H1 (cell line): Measurements from ENCODE around the gene EPB41L1. TPM values are rescaled to one million over a fixed set of nuclear protein-coding genes. Genes with fewer than 3 reads are reported as not detected.

ENCODE experiments used
- CTCF ChIA-PET: fragments of 300-600 bp; sonication (Branson Sonifier 250); formaldehyde crosslinking; loops from one replicate; lab custom pipeline; 2021; ENCODE audit not compliant: partially characterized antibody; lab: Charles Lee
- POLR2A ChIA-PET: fragments of 300-600 bp; sonication (Branson Sonifier 250); formaldehyde crosslinking; loops from one replicate; lab custom pipeline; 2021; ENCODE audit warnings: inconsistent platforms; ENCODE audit not compliant: partially characterized antibody; lab: Charles Lee
- DNase-seq, 2 experiments: peaks; one replicate each; pipeline versions ENCODE4 v3.0.0 to v3.0.0-alpha.2; 2010 to 2022; ENCODE audit warnings: low spot score in 2 of 2, low read depth in 1 of 2, mixed read lengths in 1 of 2
- FAIRE-seq: peaks from 2 replicates; lab custom pipeline; 2011; peaks lifted over from hg19 to GRCh38; lab: Jason Lieb, UNC
- H2AFZ ChIP-seq: 2 replicates; pipeline ENCODE4 v1.8.1; 2012; ENCODE audit warnings: low read length, inconsistent platforms
- H2AK5ac ChIP-seq: 2 replicates; pipeline ENCODE4 v1.6.1; 2013; ENCODE audit warnings: low read depth, low read length
- H2BK120ac ChIP-seq: replicated peaks from 2 replicates; pipeline ENCODE3; 2013; ENCODE audit warnings: low read depth, low read length, inconsistent platforms
- H2BK12ac ChIP-seq: 2 replicates; pipeline ENCODE4 v1.6.1; 2013; ENCODE audit warnings: low read depth, low read length
- H2BK15ac ChIP-seq: 2 replicates; pipeline ENCODE4 v1.6.1; 2013; ENCODE audit warnings: low read length
- H2BK20ac ChIP-seq: 2 replicates; pipeline ENCODE4 v1.6.1; 2013; ENCODE audit warnings: low read length
- H2BK5ac ChIP-seq: 2 replicates; pipeline ENCODE4 v1.6.1; 2013; ENCODE audit warnings: low read depth, low read length
- H3K14ac ChIP-seq: 2 replicates; pipeline ENCODE4 v1.6.1; 2013; ENCODE audit warnings: inconsistent platforms; ENCODE audit not compliant: insufficient read length
- H3K18ac ChIP-seq: 2 replicates; pipeline ENCODE4 v1.6.1; 2013; ENCODE audit warnings: low read length; ENCODE audit errors: extremely low read depth
- H3K23ac ChIP-seq: 2 replicates; pipeline ENCODE4 v1.6.1; 2013; ENCODE audit warnings: inconsistent platforms; ENCODE audit not compliant: insufficient read length
- H3K23me2 ChIP-seq: 2 replicates; pipeline ENCODE4 v1.6.1; 2013; ENCODE audit warnings: low read depth, low read length
- H3K27ac ChIP-seq: 2 replicates; pipeline ENCODE4 v1.6.1; 2011; ENCODE audit warnings: low read depth, low read length, inconsistent platforms
- H3K27me3 ChIP-seq, 4 experiments: replicated peaks in 1 of 4; 1 replicate in 1 of 4; 2 replicates in 3 of 4; pipeline versions ENCODE4 v1.6.1 to v1.8.1; 2011 to 2013; ENCODE audit warnings: low read length in 3 of 4, mild to moderate bottlenecking in 3 of 4, inconsistent platforms in 2 of 4, mixed read lengths in 2 of 4, moderate library complexity in 1 of 4; ENCODE audit not compliant: control insufficient read depth in 3 of 4, insufficient read depth in 3 of 4; ENCODE audit errors: extremely low read depth in 1 of 4
- H3K36me3 ChIP-seq, 4 experiments: 2 replicates each; pipeline versions ENCODE4 v1.6.1 to v1.8.1; 2011 to 2013; ENCODE audit warnings: mild to moderate bottlenecking in 4 of 4, low read length in 3 of 4, moderate library complexity in 2 of 4, control low read depth in 1 of 4, inconsistent platforms in 1 of 4; ENCODE audit not compliant: insufficient read depth in 4 of 4, control insufficient read depth in 2 of 4
- H3K4ac ChIP-seq: replicated peaks from 2 replicates; pipeline ENCODE3; 2013; ENCODE audit warnings: low read length, low read depth, mixed read lengths, inconsistent platforms; ENCODE audit not compliant: insufficient read length
- H3K4me1 ChIP-seq, 4 experiments: replicated peaks in 1 of 4; 1 replicate in 1 of 4; 2 replicates in 3 of 4; pipeline versions ENCODE4 v1.6.1 to v1.8.1; 2011 to 2013; ENCODE audit warnings: low read length in 3 of 4, inconsistent platforms in 2 of 4, mixed read lengths in 1 of 4; ENCODE audit not compliant: insufficient read depth in 4 of 4, control insufficient read depth in 3 of 4
- H3K4me2 ChIP-seq, 2 experiments: 2 replicates each; pipeline versions ENCODE4 v1.6.1 to v1.8.1; 2011 to 2013; ENCODE audit warnings: low read depth in 2 of 2, low read length in 2 of 2, control low read depth in 1 of 2, inconsistent platforms in 1 of 2, mild to moderate bottlenecking in 1 of 2; ENCODE audit not compliant: insufficient read depth in 1 of 2
- H3K4me3 ChIP-seq, 4 experiments: fragments of 200-600, 300-600 bp in 1 of 4; sonication (generic), shearing (Covaris generic), sonication (Bioruptor Twin) in 1 of 4; 2 replicates each; pipeline versions ENCODE4 v1.5.1 to v1.8.1; 2011 to 2016; ENCODE audit warnings: low read length in 4 of 4, low read depth in 3 of 4, control low read depth in 2 of 4, inconsistent platforms in 2 of 4, mild to moderate bottlenecking in 2 of 4, mixed read lengths in 1 of 4, moderate library complexity in 1 of 4; ENCODE audit not compliant: insufficient read depth in 2 of 4; ENCODE audit errors: extremely low read depth in 1 of 4
- H3K56ac ChIP-seq: replicated peaks from 2 replicates; pipeline ENCODE3; 2013; ENCODE audit warnings: low read depth, mild to moderate bottlenecking, mixed read lengths, low read length, inconsistent platforms; ENCODE audit not compliant: insufficient read length
- H3K79me1 ChIP-seq: 2 replicates; pipeline ENCODE4 v1.6.1; 2013; ENCODE audit warnings: low read depth, low read length, control low read depth
- H3K79me2 ChIP-seq, 2 experiments: 2 replicates each; pipeline versions ENCODE4 v1.6.1 to v1.8.1; 2012 to 2013; ENCODE audit warnings: low read length in 2 of 2, mild to moderate bottlenecking in 2 of 2, inconsistent platforms in 1 of 2; ENCODE audit not compliant: insufficient read depth in 2 of 2, control insufficient read depth in 1 of 2
- H3K9ac ChIP-seq, 4 experiments: replicated peaks in 1 of 4; 1 replicate in 1 of 4; 2 replicates in 3 of 4; pipeline versions ENCODE4 v1.6.1 to v1.8.1; 2011 to 2013; ENCODE audit warnings: low read depth in 3 of 4, low read length in 3 of 4, control low read depth in 2 of 4, mild to moderate bottlenecking in 2 of 4, moderate library complexity in 2 of 4, inconsistent platforms in 1 of 4; ENCODE audit errors: extremely low read depth in 1 of 4
- H3K9me3 ChIP-seq, 2 experiments: 2 replicates each; pipeline versions ENCODE4 v1.6.1 to v1.8.1; 2012 to 2013; ENCODE audit warnings: mild to moderate bottlenecking in 2 of 2, moderate library complexity in 2 of 2, control low read depth in 1 of 2, inconsistent platforms in 1 of 2, low read depth in 1 of 2, low read length in 1 of 2, mixed read lengths in 1 of 2; ENCODE audit not compliant: insufficient read depth in 2 of 2
- H4K20me1 ChIP-seq, 2 experiments: replicated peaks in 1 of 2; 2 replicates each; pipeline versions ENCODE3 to v1.8.1; 2011 to 2013; ENCODE audit warnings: inconsistent platforms in 2 of 2, low read length in 2 of 2, mild to moderate bottlenecking in 1 of 2; ENCODE audit not compliant: insufficient read depth in 2 of 2, control insufficient read depth in 1 of 2
- H4K5ac ChIP-seq: 2 replicates; pipeline ENCODE4 v1.6.1; 2013; ENCODE audit warnings: low read length, low read depth, mixed read lengths, inconsistent platforms; ENCODE audit not compliant: insufficient read length
- H4K8ac ChIP-seq: 2 replicates; pipeline ENCODE4 v1.8.0; 2013; ENCODE audit warnings: mild to moderate bottlenecking, moderate library complexity, low read length, inconsistent platforms; ENCODE audit not compliant: insufficient read depth; ENCODE audit errors: extremely low read depth
- H4K91ac ChIP-seq: replicated peaks from 2 replicates; pipeline ENCODE3; 2013; ENCODE audit warnings: low read length, mixed read lengths, inconsistent platforms; ENCODE audit not compliant: insufficient read length
- BACH1 ChIP-seq: IDR thresholded peaks from 2 replicates; pipeline ENCODE4 v1.6.1; 2012; ENCODE audit warnings: low read length, improper control_type of control experiment
- BRCA1 ChIP-seq: IDR thresholded peaks from 2 replicates; pipeline ENCODE4 v1.6.1; 2012; ENCODE audit warnings: low read depth, low read length, improper control_type of control experiment
- EGR1 ChIP-seq: IDR thresholded peaks from 2 replicates; pipeline ENCODE4 v1.6.1; 2011; ENCODE audit warnings: low read depth, low read length, borderline replicate concordance
- GTF2F1 ChIP-seq: IDR thresholded peaks from 2 replicates; pipeline ENCODE4 v1.6.1; 2012; ENCODE audit warnings: low read depth, low read length, improper control_type of control experiment, borderline replicate concordance
- HDAC6 ChIP-seq: IDR thresholded peaks from one replicate; pipeline ENCODE4 v1.7.1; 2012; ENCODE audit warnings: low read depth, mild to moderate bottlenecking, inconsistent platforms, low read length, moderate library complexity
- PHF8 ChIP-seq: fragments of 200-600 bp; sonication (generic); conservative IDR thresholded peaks from 2 replicates; pipeline ENCODE4 v1.7.1; 2012; ENCODE audit warnings: low read depth, mild to moderate bottlenecking, inconsistent platforms, low read length, moderate library complexity
- WGBS, 2 experiments: shearing (Covaris generic) in 1 of 2; methylation state at CpG; one replicate each; pipeline versions ENCODE4 v1.1.6 to v1.1.7; 2013 to 2015; ENCODE audit warnings: low lambda C conversion rate in 2 of 2, mixed read lengths in 2 of 2, inconsistent platforms in 1 of 2, low coverage in 1 of 2, missing lambda C conversion rate in 1 of 2; ENCODE audit not compliant: insufficient replicate concordance in 2 of 2, insufficient coverage in 1 of 2, insufficient read length in 1 of 2; ENCODE audit errors: extremely low coverage in 1 of 2, missing lambda C conversion rate in 1 of 2; 5-methylcytosine and 5-hydroxymethylcytosine counted together
- polyA plus RNA-seq, 7 experiments: library from polyadenylated mRNA; depleted of rRNA in 3 of 7; stranded (reverse) in 5 of 7; unstranded in 2 of 7; fragments of >200 nt in 5 of 7; fragments of 200-250 nt in 2 of 7; gene quantifications; 1 replicate in 5 of 7; 2 replicates in 1 of 7; 4 replicates in 1 of 7; pipeline versions ENCODE4 v1.2.1 to v1.2.3, GENCODE V29; 2011 to 2013; ENCODE audit warnings: missing spikeins in 2 of 7, mixed read lengths in 2 of 7
- total RNA-seq: library from RNA; stranded (reverse); fragmentation: NEBNext Ultra II Directional; extraction: Animal tissue kit (Norgen Biotek cat#: 25700); gene quantifications from 2 replicates; pipeline ENCODE4 v1.2.1, GENCODE V29; 2021

The EPB41L1 gene
- total and polyA plus RNA-seq, 2 of the 8 experiments (the other 6 are each of a cell fraction or from before 2014, with no cell fraction given): 14.8 to 36.0 TPM

DNA sequence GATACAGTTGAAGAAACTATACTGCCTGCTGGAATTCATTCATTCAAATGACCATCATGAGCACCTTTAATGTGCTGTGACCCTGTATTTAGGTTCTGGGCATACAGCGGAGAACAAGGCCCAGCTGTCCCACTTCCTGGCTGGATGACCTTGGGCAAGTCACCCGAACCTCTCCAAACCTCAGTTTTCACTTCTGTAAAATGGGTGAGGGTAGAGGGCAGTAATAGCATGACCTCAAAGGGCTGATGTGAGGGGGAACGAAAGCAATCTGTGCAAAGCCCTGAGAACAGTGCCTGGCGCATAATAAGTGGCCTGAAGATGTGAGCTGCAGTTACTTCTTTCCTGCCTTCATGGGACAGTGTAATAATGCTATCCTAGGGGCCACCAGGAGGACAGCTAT lies 61.2 kb downstream of the EPB41L1 start:
- Histone ChIP-seq H4K91ac (no peak overlapping the region), H3K4ac (no peak overlapping the region), H3K56ac (no peak overlapping the region), H3K23me2 (no peaks in the 10 kb centered on the region), H4K5ac (no peak overlapping the region), H2BK12ac (no peak overlapping the region), H4K8ac (no peak overlapping the region), H2BK15ac (no peak overlapping the region), H3K14ac (no peak overlapping the region), H2BK120ac (no peak overlapping the region), H3K4me2 (no peak overlapping the region), H3K4me1 (no peaks in the 10 kb centered on the region), H3K79me1 (no peaks in the 10 kb centered on the region), H3K23ac (no peak overlapping the region), H3K4me3 (no peak overlapping the region), H3K36me3 (no peaks in the 10 kb centered on the region), H2BK20ac (no peak overlapping the region), H2AK5ac (no peak overlapping the region), H3K27ac (no peak overlapping the region), H3K79me2 (no peaks in the 10 kb centered on the region), H2BK5ac (no peak overlapping the region), H3K27me3 (peaks cover 0 to 2% (median 0%) of the 10 kb centered on the region in 4 experiments; a peak in 1 of 7 replicates), H2AFZ (no peak overlapping the region), H3K9me3 (no peaks in the 10 kb centered on the region), H3K9ac (no peak overlapping the region), H4K20me1 (peaks cover 2 to 3% of the 10 kb centered on the region in 2 experiments), H3K18ac (no peak overlapping the region)
- CTCF ChIA-PET: interaction anchor here (0.8 to 11.6 kb wide), 29 partner anchors 10 to 515 kb away, joined by 3 to 151 read pairs (median 4); partner anchors contain the start of gene AAR2
- POLR2A ChIA-PET: no interaction called here
- TF ChIP-seq BRCA1 (no peak), PHF8 (no peak), GTF2F1 (no peak), BACH1 (no peak), HDAC6 (no peak), EGR1 (no peak)
- WGBS, 2 experiments: 88% methylated on average over 4 of the region's 4 CpGs; no CpG with 5 or more reads in 1 of the 2 experiments
- FAIRE-seq: no peak
- no peak for DNase-seq
